ENCODE measurements around the gene MYO6. TPM values are rescaled to one million over a fixed set of nuclear protein-coding genes. Genes with fewer than 3 reads are reported as not detected.

Gene MYO6
- polyA plus RNA-seq, 1 of the 3 experiments (the other 2 are of a cell fraction), result 6.2 TPM

DNA sequence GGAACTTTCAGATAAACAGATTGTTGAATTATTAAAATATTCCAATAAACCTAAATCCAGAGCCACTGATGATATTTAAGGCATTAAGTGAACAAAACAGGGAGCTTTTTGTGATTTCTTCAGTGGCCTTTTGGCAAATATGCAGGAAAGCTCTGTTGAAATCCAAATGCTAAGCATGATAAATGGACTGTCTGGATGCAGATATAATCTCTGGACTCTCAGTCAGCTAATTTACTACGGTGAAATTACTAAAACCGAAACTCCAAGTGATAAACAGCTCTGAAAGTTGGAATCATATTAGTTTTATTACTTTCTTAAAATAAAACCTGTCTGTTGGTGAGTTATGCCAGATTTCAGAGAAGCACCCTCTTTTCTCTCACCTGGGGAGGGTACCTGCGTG lies 203.1 kb downstream of the MYO6 start (continued):
- TF ChIP-seq IRF3 (IDR thresholded peaks at IDR 0.05; ENCODE audit: low read depth, low read length), result no peak
- no peak for TF ChIP-seq ELF1 (IDR thresholded peaks at IDR 0.05)
- no peak for TF ChIP-seq MEF2A (IDR thresholded peaks at IDR 0.05; ENCODE audit: borderline replicate concordance, low read depth)
- TF ChIP-seq RAD21 (IDR thresholded peaks at IDR 0.05; ENCODE audit: low read length), result no peak

DNA sequence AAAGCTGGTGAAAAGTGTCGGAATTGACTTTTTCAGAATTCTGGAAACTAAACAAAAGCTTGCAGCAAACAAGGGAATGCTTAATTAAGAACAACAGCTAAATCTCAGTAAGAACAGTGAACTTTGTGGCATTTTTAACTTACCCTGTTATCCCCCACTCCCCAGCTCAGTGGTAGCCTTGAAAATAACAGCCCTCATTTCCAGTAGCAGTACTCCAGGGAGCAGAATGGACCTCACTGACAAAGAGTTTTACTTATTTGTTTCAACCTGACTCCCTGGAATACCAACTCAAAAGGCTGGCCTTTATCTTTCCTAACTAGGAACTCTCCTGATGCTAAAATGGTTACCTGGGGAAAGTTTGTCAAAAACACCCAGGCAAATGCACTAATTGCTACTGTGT lies 214.5 kb downstream of the MYO6 start:
- Histone ChIP-seq H3K4me3 (ENCODE audit: low read depth in 2 of 2, low read length in 1 of 2) (no peak overlapping the region), H3K9me2 (no peaks in the 10 kb centered on the region), H3K4me1 (ENCODE audit: control insufficient read depth in 1 of 2, insufficient read depth in 2 of 2, low read depth in 1 of 2, low read length in 1 of 2) (no peaks in the 10 kb centered on the region), H3K27ac (ENCODE audit: low read depth in 2 of 2, low read length in 1 of 2) (no peak overlapping the region), H3K36me3 (replicated peaks in 1 of 2; ENCODE audit: control insufficient read depth in 1 of 2, insufficient read depth in 2 of 2, low read length in 1 of 2) (no peaks in the 10 kb centered on the region), H2AFZ (ENCODE audit: low read depth) (no peak overlapping the region), H3K27me3 (ENCODE audit: insufficient read depth) (no peaks in the 10 kb centered on the region), H3K79me2 (ENCODE audit: insufficient read depth) (no peaks in the 10 kb centered on the region), H4K20me1 (ENCODE audit: insufficient read depth) (no peaks in the 10 kb centered on the region), H3K4me2 (no peak overlapping the region), H3F3A (replicated peaks; ENCODE audit: insufficient read depth) (no peaks in the 10 kb centered on the region), H3K9ac (no peak overlapping the region), H3K9me3 (no peaks in the 10 kb centered on the region)
- ChIA-PET CTCF (no interaction called here), POLR2A (no interaction called here)
- DNase-seq, result no peak
- TF ChIP-seq RXRA (IDR thresholded peaks at IDR 0.05; ENCODE audit: borderline replicate concordance, low read depth), result no peak
- TF ChIP-seq, protein P1, sequence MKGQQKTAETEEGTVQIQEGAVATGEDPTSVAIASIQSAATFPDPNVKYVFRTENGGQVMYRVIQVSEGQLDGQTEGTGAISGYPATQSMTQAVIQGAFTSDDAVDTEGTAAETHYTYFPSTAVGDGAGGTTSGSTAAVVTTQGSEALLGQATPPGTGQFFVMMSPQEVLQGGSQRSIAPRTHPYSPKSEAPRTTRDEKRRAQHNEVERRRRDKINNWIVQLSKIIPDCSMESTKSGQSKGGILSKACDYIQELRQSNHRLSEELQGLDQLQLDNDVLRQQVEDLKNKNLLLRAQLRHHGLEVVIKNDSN (IDR thresholded peaks at IDR 0.05; ENCODE audit: borderline replicate concordance, low read depth), result no peak
- TF ChIP-seq USF2 (IDR thresholded peaks at IDR 0.05; ENCODE audit: borderline replicate concordance, low read depth, low read length), result no peak
- no peak for TF ChIP-seq NRF1 (IDR thresholded peaks at IDR 0.05; ENCODE audit: low read depth, low read length)
- no peak for TF ChIP-seq GATA2 (CRISPR knock-in tag; IDR thresholded peaks at IDR 0.05)
- TF ChIP-seq TEAD4 (IDR thresholded peaks at IDR 0.05; ENCODE audit: borderline replicate concordance, insufficient read depth), result no peak
- no peak for TF ChIP-seq EZH2phosphoT487 (IDR thresholded peaks at IDR 0.05; ENCODE audit: borderline replicate concordance, low read depth)
- no peak for TF ChIP-seq NFIC (IDR thresholded peaks at IDR 0.05; ENCODE audit: borderline replicate concordance)
- no peak for TF ChIP-seq TCF12 (IDR thresholded peaks at IDR 0.05)
- no peak for TF ChIP-seq RFX5 (IDR thresholded peaks at IDR 0.05; ENCODE audit: low read length)
- no peak for TF ChIP-seq YY1 (IDR thresholded peaks at IDR 0.05; ENCODE audit: low read depth)
- TF ChIP-seq FOXJ3 (CRISPR knock-in tag; IDR thresholded peaks at IDR 0.05), result no peak
- TF ChIP-seq RCOR1 (IDR thresholded peaks at IDR 0.05; ENCODE audit: low read length), result no peak
- no peak for TF ChIP-seq MEF2A (IDR thresholded peaks at IDR 0.05; ENCODE audit: borderline replicate concordance, low read depth)
- no peak for TF ChIP-seq MXI1 (IDR thresholded peaks at IDR 0.05; ENCODE audit: low read depth, low read length)
- no peak for TF ChIP-seq ZBTB33 (IDR thresholded peaks at IDR 0.05; ENCODE audit: borderline replicate concordance, low read depth)
- no peak for TF ChIP-seq SIN3A (IDR thresholded peaks at IDR 0.05; ENCODE audit: borderline replicate concordance, low read depth, low read length)
- TF ChIP-seq, protein P2, sequence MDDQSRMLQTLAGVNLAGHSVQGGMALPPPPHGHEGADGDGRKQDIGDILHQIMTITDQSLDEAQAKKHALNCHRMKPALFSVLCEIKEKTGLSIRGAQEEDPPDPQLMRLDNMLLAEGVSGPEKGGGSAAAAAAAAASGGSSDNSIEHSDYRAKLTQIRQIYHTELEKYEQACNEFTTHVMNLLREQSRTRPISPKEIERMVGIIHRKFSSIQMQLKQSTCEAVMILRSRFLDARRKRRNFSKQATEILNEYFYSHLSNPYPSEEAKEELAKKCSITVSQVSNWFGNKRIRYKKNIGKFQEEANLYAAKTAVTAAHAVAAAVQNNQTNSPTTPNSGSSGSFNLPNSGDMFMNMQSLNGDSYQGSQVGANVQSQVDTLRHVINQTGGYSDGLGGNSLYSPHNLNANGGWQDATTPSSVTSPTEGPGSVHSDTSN (IDR thresholded peaks at IDR 0.05), result no peak
- no peak for TF ChIP-seq CTCF (IDR thresholded peaks at IDR 0.05)
- no peak for TF ChIP-seq RAD21 (IDR thresholded peaks at IDR 0.05; ENCODE audit: low read length)
- WGBS (ENCODE audit: low lambda C conversion rate), result 20% methylated on average over 1 of the region's 1 CpG
